WTC11 (cell line): Measurements from ENCODE around the gene ELMO1. TPM values are rescaled to one million over a fixed set of nuclear protein-coding genes. Genes with fewer than 3 reads are reported as not detected.

Source experiments
- ATAC-seq: fragments of 200-7000 bp; cut with Tn5 transposase; 2 replicates; pipeline ENCODE4 v1.10.0; 2021; ENCODE audit warnings: mild to moderate bottlenecking, moderate library complexity
- CTCF ChIA-PET: fragments of 300-600 bp; sonication (Branson Sonifier 250); formaldehyde crosslinking; loops from one replicate; lab custom pipeline; 2021; ENCODE audit warnings: antibody characterized with exemption; lab: Charles Lee
- POLR2A ChIA-PET: fragments of 350-600 bp; sonication (Branson Sonifier 250); formaldehyde crosslinking; loops from one replicate; lab custom pipeline; 2021; ENCODE audit warnings: antibody characterized with exemption; lab: Charles Lee
- DNase-seq: peaks from one replicate; pipeline ENCODE4 v3.0.0; 2021; ENCODE audit warnings: low spot score
- H3K27ac Mint-ChIP-seq: 2 replicates; pipeline ENCODE4 v1.8.0; 2021; ENCODE audit warnings: mixed read lengths
- H3K27me3 Mint-ChIP-seq: 2 replicates; pipeline ENCODE4 v1.8.0; 2021; ENCODE audit warnings: low read depth, mild to moderate bottlenecking, moderate library complexity, mixed read lengths
- H3K36me3 Mint-ChIP-seq: 2 replicates; pipeline ENCODE4 v1.8.0; 2021; ENCODE audit warnings: mixed read lengths
- H3K4me1 Mint-ChIP-seq: 2 replicates; pipeline ENCODE4 v1.8.0; 2022; ENCODE audit warnings: mixed read lengths
- H3K4me3 Mint-ChIP-seq: 2 replicates; pipeline ENCODE4 v1.8.0; 2021; ENCODE audit warnings: mild to moderate bottlenecking, moderate library complexity, mixed read lengths
- H3K9me3 Mint-ChIP-seq: 2 replicates; pipeline ENCODE4 v1.8.0; 2021; ENCODE audit warnings: mixed read lengths
- CBFB ChIP-seq: sonication (generic); formaldehyde crosslinking; IDR thresholded peaks from 2 replicates; pipeline ENCODE4 v1.8.1; 2022; ENCODE audit warnings: mild to moderate bottlenecking, low read depth, missing genetic modification reagents
- FOXP1 ChIP-seq: sonication (generic); formaldehyde crosslinking; IDR thresholded peaks from 2 replicates; pipeline ENCODE4 v1.8.0; 2022; ENCODE audit warnings: missing genetic modification reagents, mild to moderate bottlenecking, moderate library complexity, borderline replicate concordance
- GTF2I ChIP-seq: fragments of 250-450 bp; sonication (Bioruptor Pico); conservative IDR thresholded peaks from 2 replicates; pipeline ENCODE4 v1.4.0; 2021; ENCODE audit warnings: mild to moderate bottlenecking
- HMGA2 ChIP-seq: fragments of 250-450 bp; sonication (Bioruptor Pico); IDR thresholded peaks from 2 replicates; pipeline ENCODE4 v1.4.0; 2021; ENCODE audit warnings: mild to moderate bottlenecking, moderate library complexity
- IRF2 ChIP-seq: sonication (generic); formaldehyde crosslinking; IDR thresholded peaks from 2 replicates; pipeline ENCODE4 v1.8.0; 2022; ENCODE audit warnings: low read depth, missing genetic modification reagents, borderline replicate concordance
- JUN ChIP-seq: sonication (generic); formaldehyde crosslinking; IDR thresholded peaks from 2 replicates; pipeline ENCODE4 v1.8.0; 2023; ENCODE audit warnings: mild to moderate bottlenecking, missing genetic modification reagents
- KAT7 ChIP-seq: sonication (generic); formaldehyde crosslinking; IDR thresholded peaks from 2 replicates; pipeline ENCODE4 v1.8.1; 2023; ENCODE audit warnings: missing genetic modification reagents, mild to moderate bottlenecking, borderline replicate concordance
- PRRX2 ChIP-seq: fragments of 250-450 bp; sonication (Bioruptor Pico); IDR thresholded peaks from 2 replicates; pipeline ENCODE4 v1.8.0; 2021; ENCODE audit warnings: mild to moderate bottlenecking
- RORB ChIP-seq: fragments of 250-450 bp; sonication (Bioruptor Pico); IDR thresholded peaks from 2 replicates; pipeline ENCODE4 v1.9.0; 2021; ENCODE audit warnings: mild to moderate bottlenecking
- SMAD4 ChIP-seq: sonication (generic); formaldehyde crosslinking; IDR thresholded peaks from 2 replicates; pipeline ENCODE4 v1.8.0; 2022; ENCODE audit warnings: mild to moderate bottlenecking, missing genetic modification reagents
- TCF7 ChIP-seq: sonication (generic); formaldehyde crosslinking; IDR thresholded peaks from 2 replicates; pipeline ENCODE4 v1.8.0; 2022; ENCODE audit warnings: mild to moderate bottlenecking, low read depth, missing genetic modification reagents, moderate library complexity
- ZNF232 ChIP-seq: sonication (generic); formaldehyde crosslinking; IDR thresholded peaks from 2 replicates; pipeline ENCODE4 v1.8.0; 2022; ENCODE audit warnings: mild to moderate bottlenecking, missing genetic modification reagents
- ZNF423 ChIP-seq: fragments of 250-450 bp; sonication (Bioruptor Pico); IDR thresholded peaks from 2 replicates; pipeline ENCODE4 v2.1.2; 2022; ENCODE audit warnings: mild to moderate bottlenecking, moderate library complexity
- total RNA-seq: library from RNA; stranded (reverse); gene quantifications from 3 replicates; pipeline ENCODE4 v1.2.3, GENCODE V29; 2021
- TF ChIP-seq, protein P1 (sequence below): sonication (generic); formaldehyde crosslinking; IDR thresholded peaks from 2 replicates; pipeline ENCODE4 v1.8.1; 2023; ENCODE audit warnings: mild to moderate bottlenecking, missing genetic modification reagents, moderate library complexity
- TF ChIP-seq, protein P2 (sequence below): sonication (generic); formaldehyde crosslinking; conservative IDR thresholded peaks from 2 replicates; pipeline ENCODE4 v1.8.1; 2022; ENCODE audit warnings: mild to moderate bottlenecking, missing genetic modification reagents
- TF ChIP-seq, protein P3 (sequence below): sonication (generic); formaldehyde crosslinking; IDR thresholded peaks from 2 replicates; pipeline ENCODE4 v1.8.1; 2022; ENCODE audit warnings: low read depth, missing genetic modification reagents, borderline replicate concordance
- TF ChIP-seq, protein P4 (sequence below): sonication (generic); formaldehyde crosslinking; IDR thresholded peaks from 2 replicates; pipeline ENCODE4 v1.8.1; 2022; ENCODE audit warnings: mild to moderate bottlenecking, moderate library complexity, missing genetic modification reagents
- TF ChIP-seq, protein P5 (sequence below): fragments of 250-450 bp; sonication (Bioruptor Pico); IDR thresholded peaks from 2 replicates; pipeline ENCODE4 v1.9.0; 2021; ENCODE audit warnings: mild to moderate bottlenecking, borderline replicate concordance
- TF ChIP-seq, protein P6 (sequence below): fragments of 200-600 bp; IDR thresholded peaks from 2 replicates; pipeline ENCODE4 v1.8.0; 2022; ENCODE audit warnings: antibody characterized with exemption
- TF ChIP-seq, protein P7 (sequence below): sonication (generic); formaldehyde crosslinking; IDR thresholded peaks from 2 replicates; pipeline ENCODE4 v1.8.1; 2022; ENCODE audit warnings: missing genetic modification reagents, borderline replicate concordance

The ELMO1 gene
- total RNA-seq, 1 experiment from 2014 or later: 19.4 TPM

DNA sequence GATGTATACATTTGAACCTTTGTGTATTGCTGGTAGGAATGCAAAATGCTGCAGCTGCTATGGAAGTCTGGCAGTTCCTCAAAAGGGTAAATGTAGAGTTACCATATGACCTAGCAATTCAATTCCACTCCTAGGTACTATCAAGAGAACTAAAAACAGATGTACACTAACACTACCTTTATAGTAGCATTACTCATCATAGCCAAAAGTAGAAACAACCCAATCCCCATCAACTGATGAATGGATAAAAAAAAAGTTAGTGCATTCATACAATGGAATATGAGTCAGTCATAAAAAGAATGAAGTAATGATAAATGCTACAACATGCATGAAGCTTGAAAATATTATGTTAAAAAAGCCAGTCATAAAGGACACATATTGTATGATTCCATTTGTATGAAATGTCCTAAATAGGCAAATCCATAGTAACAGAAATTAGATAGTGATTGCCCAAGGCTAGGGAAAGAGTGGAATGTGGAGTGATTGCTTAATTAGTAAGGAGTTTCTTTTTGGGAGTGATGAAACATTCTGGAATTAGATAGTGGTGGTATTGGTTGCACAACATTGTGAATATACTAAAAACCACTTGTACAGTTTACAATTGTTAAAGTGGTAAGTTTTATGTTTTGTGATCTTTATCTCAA is 628.0 kb downstream of the ELMO1 start:
- ChIA-PET CTCF (no interaction called here), POLR2A (no interaction called here)
- Mint-ChIP-seq H3K4me1 (peaks cover 5% of the 10 kb centered on the region), H3K9me3 (no peaks in the 10 kb centered on the region), H3K4me3 (no peak overlapping the region), H3K27me3 (no peaks in the 10 kb centered on the region), H3K36me3 (no peaks in the 10 kb centered on the region), H3K27ac (no peak overlapping the region)
- DNase-seq (no peak), ATAC-seq (no peak)
- TF ChIP-seq CBFB (CRISPR knock-in tag) (no peak), IRF2 (CRISPR knock-in tag) (no peak), ZNF423 (CRISPR knock-in tag) (no peak), HMGA2 (CRISPR knock-in tag) (no peak), GTF2I (no peak), PRRX2 (CRISPR knock-in tag) (no peak), JUN (CRISPR knock-in tag) (no peak), TCF7 (CRISPR knock-in tag) (no peak), RORB (CRISPR knock-in tag) (no peak), KAT7 (CRISPR knock-in tag) (no peak)
- TF ChIP-seq, protein P1, sequence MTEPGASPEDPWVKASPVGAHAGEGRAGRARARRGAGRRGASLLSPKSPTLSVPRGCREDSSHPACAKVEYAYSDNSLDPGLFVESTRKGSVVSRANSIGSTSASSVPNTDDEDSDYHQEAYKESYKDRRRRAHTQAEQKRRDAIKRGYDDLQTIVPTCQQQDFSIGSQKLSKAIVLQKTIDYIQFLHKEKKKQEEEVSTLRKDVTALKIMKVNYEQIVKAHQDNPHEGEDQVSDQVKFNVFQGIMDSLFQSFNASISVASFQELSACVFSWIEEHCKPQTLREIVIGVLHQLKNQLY: no peak
- TF ChIP-seq, protein P2, sequence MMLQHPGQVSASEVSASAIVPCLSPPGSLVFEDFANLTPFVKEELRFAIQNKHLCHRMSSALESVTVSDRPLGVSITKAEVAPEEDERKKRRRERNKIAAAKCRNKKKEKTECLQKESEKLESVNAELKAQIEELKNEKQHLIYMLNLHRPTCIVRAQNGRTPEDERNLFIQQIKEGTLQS: no peak
- TF ChIP-seq, protein P3, sequence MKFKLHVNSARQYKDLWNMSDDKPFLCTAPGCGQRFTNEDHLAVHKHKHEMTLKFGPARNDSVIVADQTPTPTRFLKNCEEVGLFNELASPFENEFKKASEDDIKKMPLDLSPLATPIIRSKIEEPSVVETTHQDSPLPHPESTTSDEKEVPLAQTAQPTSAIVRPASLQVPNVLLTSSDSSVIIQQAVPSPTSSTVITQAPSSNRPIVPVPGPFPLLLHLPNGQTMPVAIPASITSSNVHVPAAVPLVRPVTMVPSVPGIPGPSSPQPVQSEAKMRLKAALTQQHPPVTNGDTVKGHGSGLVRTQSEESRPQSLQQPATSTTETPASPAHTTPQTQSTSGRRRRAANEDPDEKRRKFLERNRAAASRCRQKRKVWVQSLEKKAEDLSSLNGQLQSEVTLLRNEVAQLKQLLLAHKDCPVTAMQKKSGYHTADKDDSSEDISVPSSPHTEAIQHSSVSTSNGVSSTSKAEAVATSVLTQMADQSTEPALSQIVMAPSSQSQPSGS (CRISPR knock-in tag): no peak
- TF ChIP-seq, protein P4, sequence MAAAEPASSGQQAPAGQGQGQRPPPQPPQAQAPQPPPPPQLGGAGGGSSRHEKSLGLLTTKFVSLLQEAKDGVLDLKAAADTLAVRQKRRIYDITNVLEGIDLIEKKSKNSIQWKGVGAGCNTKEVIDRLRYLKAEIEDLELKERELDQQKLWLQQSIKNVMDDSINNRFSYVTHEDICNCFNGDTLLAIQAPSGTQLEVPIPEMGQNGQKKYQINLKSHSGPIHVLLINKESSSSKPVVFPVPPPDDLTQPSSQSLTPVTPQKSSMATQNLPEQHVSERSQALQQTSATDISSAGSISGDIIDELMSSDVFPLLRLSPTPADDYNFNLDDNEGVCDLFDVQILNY (CRISPR knock-in tag): no peak
- TF ChIP-seq, protein P5, sequence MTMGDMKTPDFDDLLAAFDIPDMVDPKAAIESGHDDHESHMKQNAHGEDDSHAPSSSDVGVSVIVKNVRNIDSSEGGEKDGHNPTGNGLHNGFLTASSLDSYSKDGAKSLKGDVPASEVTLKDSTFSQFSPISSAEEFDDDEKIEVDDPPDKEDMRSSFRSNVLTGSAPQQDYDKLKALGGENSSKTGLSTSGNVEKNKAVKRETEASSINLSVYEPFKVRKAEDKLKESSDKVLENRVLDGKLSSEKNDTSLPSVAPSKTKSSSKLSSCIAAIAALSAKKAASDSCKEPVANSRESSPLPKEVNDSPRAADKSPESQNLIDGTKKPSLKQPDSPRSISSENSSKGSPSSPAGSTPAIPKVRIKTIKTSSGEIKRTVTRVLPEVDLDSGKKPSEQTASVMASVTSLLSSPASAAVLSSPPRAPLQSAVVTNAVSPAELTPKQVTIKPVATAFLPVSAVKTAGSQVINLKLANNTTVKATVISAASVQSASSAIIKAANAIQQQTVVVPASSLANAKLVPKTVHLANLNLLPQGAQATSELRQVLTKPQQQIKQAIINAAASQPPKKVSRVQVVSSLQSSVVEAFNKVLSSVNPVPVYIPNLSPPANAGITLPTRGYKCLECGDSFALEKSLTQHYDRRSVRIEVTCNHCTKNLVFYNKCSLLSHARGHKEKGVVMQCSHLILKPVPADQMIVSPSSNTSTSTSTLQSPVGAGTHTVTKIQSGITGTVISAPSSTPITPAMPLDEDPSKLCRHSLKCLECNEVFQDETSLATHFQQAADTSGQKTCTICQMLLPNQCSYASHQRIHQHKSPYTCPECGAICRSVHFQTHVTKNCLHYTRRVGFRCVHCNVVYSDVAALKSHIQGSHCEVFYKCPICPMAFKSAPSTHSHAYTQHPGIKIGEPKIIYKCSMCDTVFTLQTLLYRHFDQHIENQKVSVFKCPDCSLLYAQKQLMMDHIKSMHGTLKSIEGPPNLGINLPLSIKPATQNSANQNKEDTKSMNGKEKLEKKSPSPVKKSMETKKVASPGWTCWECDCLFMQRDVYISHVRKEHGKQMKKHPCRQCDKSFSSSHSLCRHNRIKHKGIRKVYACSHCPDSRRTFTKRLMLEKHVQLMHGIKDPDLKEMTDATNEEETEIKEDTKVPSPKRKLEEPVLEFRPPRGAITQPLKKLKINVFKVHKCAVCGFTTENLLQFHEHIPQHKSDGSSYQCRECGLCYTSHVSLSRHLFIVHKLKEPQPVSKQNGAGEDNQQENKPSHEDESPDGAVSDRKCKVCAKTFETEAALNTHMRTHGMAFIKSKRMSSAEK (CRISPR knock-in tag): no peak

DNA sequence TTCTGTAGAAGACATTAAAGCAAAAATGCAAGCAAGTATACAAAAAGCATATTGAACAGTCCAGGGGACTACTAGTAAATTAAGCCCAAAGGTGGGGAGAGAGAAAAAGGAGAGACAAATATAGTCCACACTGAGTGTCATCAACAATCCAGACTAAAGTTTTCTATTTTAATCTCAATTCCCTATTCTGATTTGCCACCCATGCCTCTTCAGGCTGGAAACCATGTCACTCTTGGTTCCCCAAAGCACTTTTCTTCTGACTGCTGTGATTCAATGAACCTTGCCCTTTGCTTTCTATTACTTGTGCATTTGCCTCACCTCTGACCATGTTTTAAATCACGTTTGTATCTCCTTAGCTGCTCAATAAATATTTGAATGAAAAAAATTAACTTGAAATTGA is 629.0 kb downstream of the ELMO1 start:
- ATAC-seq (no peak), DNase-seq (no peak)
- ChIA-PET CTCF (no interaction called here), POLR2A (no interaction called here)
- Mint-ChIP-seq H3K9me3 (no peaks in the 10 kb centered on the region), H3K27ac (no peak overlapping the region), H3K4me1 (peaks cover 5% of the 10 kb centered on the region), H3K36me3 (no peaks in the 10 kb centered on the region), H3K4me3 (no peak overlapping the region), H3K27me3 (no peaks in the 10 kb centered on the region)
- TF ChIP-seq, protein P6, sequence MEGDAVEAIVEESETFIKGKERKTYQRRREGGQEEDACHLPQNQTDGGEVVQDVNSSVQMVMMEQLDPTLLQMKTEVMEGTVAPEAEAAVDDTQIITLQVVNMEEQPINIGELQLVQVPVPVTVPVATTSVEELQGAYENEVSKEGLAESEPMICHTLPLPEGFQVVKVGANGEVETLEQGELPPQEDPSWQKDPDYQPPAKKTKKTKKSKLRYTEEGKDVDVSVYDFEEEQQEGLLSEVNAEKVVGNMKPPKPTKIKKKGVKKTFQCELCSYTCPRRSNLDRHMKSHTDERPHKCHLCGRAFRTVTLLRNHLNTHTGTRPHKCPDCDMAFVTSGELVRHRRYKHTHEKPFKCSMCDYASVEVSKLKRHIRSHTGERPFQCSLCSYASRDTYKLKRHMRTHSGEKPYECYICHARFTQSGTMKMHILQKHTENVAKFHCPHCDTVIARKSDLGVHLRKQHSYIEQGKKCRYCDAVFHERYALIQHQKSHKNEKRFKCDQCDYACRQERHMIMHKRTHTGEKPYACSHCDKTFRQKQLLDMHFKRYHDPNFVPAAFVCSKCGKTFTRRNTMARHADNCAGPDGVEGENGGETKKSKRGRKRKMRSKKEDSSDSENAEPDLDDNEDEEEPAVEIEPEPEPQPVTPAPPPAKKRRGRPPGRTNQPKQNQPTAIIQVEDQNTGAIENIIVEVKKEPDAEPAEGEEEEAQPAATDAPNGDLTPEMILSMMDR: no peak
- TF ChIP-seq GTF2I: no peak
- no peak for TF ChIP-seq HMGA2 (CRISPR knock-in tag)
- no peak for TF ChIP-seq ZNF232 (CRISPR knock-in tag)
- no peak for TF ChIP-seq FOXP1 (CRISPR knock-in tag)
- TF ChIP-seq, protein P7, sequence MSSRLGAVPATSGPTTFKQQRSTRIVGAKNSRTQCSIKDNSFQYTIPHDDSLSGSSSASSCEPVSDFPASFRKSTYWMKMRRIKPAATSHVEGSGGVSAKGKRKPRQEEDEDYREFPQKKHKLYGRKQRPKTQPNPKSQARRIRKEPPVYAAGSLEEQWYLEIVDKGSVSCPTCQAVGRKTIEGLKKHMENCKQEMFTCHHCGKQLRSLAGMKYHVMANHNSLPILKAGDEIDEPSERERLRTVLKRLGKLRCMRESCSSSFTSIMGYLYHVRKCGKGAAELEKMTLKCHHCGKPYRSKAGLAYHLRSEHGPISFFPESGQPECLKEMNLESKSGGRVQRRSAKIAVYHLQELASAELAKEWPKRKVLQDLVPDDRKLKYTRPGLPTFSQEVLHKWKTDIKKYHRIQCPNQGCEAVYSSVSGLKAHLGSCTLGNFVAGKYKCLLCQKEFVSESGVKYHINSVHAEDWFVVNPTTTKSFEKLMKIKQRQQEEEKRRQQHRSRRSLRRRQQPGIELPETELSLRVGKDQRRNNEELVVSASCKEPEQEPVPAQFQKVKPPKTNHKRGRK (CRISPR knock-in tag): no peak
- TF ChIP-seq SMAD4 (CRISPR knock-in tag): no peak
